PFSK-1 (cell line): ENCODE data around the gene INTS15.

Experiments
- FOXP2 ChIP-seq: optimal IDR thresholded peaks from 2 replicates; pipeline ENCODE3; 2011; ENCODE audit warnings: borderline replicate concordance, control low read depth, inconsistent platforms; ENCODE audit not compliant: insufficient read depth; ENCODE audit errors: extremely low read length, extremely low read depth
- POLR2AphosphoS5 ChIP-seq: IDR thresholded peaks from 2 replicates; pipeline ENCODE4 v1.6.1; 2012; ENCODE audit warnings: low read depth, mild to moderate bottlenecking, control low read depth, low read length, moderate library complexity
- SIN3A ChIP-seq: IDR thresholded peaks from 2 replicates; pipeline ENCODE4 v1.6.1; 2012; ENCODE audit warnings: mild to moderate bottlenecking, low read length, moderate library complexity, borderline replicate concordance; ENCODE audit not compliant: insufficient read depth
- TAF1 ChIP-seq: IDR thresholded peaks from 2 replicates; pipeline ENCODE4 v1.6.1; 2012; ENCODE audit warnings: low read length, control low read depth, borderline replicate concordance; ENCODE audit not compliant: insufficient read depth
- TF ChIP-seq, protein P1 (sequence below), 2 experiments: IDR thresholded peaks; 2 replicates each; pipeline versions ENCODE4 v1.6.1 to v1.8.0; 2011 to 2012; ENCODE audit warnings: low read depth in 2 of 2, low read length in 2 of 2, control low read depth in 1 of 2, inconsistent platforms in 1 of 2, mild to moderate bottlenecking in 1 of 2, moderate library complexity in 1 of 2; ENCODE audit not compliant: insufficient read depth in 1 of 2

INTS15 gene

DNA sequence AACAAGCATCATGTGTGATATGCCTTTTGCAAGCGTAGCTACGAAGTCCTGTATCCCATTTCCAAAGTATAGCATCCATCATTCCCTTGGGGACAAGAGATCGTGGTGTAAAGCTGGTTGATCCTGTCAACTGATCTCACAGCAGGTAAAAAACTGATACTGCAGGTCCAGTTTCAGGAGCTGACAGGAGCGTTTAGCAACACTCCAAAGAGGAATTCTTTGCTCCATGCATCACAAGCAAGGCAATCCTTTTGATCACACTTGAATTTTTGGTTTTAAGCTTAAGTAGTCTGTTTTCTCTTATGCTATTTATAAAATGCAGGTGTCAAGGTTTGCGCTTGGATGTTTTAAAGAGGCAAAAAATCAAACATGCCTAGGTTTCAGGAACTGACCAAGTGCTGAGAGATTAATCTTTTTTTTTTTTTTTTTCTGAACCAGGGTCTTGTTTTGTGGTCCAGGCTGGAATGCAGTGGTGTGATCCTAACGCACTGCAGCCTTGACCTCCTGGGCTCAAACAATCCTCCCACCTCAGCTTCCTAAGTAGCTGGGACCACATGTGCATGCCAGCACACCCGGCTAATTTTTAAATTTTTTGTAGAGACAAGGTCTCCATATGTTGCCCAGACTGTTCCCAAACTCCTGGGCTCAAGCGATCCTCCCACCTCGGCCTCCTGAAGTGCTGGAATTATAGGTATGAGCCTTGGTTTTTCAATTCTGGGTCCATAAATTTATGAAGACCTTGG is 14.4 kb upstream of the INTS15 start:
- TF ChIP-seq POLR2AphosphoS5 (no peak), FOXP2 (no peak), SIN3A (no peak), TAF1 (no peak)
- TF ChIP-seq, protein P1, sequence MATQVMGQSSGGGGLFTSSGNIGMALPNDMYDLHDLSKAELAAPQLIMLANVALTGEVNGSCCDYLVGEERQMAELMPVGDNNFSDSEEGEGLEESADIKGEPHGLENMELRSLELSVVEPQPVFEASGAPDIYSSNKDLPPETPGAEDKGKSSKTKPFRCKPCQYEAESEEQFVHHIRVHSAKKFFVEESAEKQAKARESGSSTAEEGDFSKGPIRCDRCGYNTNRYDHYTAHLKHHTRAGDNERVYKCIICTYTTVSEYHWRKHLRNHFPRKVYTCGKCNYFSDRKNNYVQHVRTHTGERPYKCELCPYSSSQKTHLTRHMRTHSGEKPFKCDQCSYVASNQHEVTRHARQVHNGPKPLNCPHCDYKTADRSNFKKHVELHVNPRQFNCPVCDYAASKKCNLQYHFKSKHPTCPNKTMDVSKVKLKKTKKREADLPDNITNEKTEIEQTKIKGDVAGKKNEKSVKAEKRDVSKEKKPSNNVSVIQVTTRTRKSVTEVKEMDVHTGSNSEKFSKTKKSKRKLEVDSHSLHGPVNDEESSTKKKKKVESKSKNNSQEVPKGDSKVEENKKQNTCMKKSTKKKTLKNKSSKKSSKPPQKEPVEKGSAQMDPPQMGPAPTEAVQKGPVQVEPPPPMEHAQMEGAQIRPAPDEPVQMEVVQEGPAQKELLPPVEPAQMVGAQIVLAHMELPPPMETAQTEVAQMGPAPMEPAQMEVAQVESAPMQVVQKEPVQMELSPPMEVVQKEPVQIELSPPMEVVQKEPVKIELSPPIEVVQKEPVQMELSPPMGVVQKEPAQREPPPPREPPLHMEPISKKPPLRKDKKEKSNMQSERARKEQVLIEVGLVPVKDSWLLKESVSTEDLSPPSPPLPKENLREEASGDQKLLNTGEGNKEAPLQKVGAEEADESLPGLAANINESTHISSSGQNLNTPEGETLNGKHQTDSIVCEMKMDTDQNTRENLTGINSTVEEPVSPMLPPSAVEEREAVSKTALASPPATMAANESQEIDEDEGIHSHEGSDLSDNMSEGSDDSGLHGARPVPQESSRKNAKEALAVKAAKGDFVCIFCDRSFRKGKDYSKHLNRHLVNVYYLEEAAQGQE (IDR thresholded peaks at IDR 0.05; ENCODE audit: insufficient read depth in 1 of 2, low read depth in 2 of 2, low read length in 2 of 2), result no peak

- TF ChIP-seq, protein P1 (IDR thresholded peaks at IDR 0.05; ENCODE audit: insufficient read depth in 1 of 2, low read depth in 2 of 2, low read length in 2 of 2), result no peak
- TF ChIP-seq TAF1 (no peak), POLR2AphosphoS5 (no peak), SIN3A (no peak), FOXP2 (no peak)
These were observed 13.6 kb upstream of the INTS15 start for GRCh38 chr7:6576024-6576866.

DNA sequence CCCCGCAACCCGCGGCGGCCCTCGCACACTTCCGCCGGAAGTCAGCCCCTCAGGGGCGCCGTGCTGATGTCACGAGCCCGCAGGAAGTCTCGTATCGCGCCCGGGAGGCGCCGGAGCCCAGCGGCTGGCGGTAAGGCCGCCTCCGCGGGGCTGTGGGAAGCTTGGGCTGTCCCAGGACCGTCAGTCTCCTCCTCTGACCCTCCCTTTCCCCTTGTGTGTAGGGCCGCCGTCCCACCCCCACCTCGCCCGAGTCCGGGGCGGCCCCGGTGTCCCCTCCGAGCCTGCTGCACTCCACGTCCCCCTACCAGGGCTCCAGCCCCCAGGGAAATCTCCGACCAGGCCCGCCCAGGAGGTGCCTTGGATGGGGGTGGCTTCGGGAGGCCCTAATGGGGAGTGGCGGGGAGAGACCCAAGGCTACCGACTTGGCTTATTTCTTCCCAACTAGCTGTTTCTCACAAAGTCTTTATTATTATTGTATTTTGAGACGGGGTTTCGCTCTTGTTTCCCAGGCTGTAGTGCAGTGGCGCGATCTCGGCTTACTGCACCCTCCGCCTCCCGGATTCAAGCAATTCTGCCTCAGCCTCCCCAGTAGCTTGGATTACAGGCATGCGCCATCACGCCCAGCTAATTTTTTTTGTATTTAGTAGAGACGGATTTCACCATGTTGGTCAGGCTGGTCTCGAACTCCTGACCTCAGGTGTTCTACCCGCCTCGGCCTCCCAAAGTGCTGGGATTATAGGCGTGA is 12.3 kb upstream of the INTS15 start, which contains the start of gene ZDHHC4:
ZDHHC4 (plus strand) TSS at position 86 of the 745 bp plus-strand sequence. CDS start 3,108 bp downstream, outside the sequence.
- no peak for TF ChIP-seq SIN3A
- TF ChIP-seq, protein P1 (IDR thresholded peaks at IDR 0.05; ENCODE audit: insufficient read depth in 1 of 2, low read depth in 2 of 2, low read length in 2 of 2), result no peak
- no peak for TF ChIP-seq TAF1
- TF ChIP-seq FOXP2, result no peak
- TF ChIP-seq POLR2AphosphoS5, result no peak

DNA sequence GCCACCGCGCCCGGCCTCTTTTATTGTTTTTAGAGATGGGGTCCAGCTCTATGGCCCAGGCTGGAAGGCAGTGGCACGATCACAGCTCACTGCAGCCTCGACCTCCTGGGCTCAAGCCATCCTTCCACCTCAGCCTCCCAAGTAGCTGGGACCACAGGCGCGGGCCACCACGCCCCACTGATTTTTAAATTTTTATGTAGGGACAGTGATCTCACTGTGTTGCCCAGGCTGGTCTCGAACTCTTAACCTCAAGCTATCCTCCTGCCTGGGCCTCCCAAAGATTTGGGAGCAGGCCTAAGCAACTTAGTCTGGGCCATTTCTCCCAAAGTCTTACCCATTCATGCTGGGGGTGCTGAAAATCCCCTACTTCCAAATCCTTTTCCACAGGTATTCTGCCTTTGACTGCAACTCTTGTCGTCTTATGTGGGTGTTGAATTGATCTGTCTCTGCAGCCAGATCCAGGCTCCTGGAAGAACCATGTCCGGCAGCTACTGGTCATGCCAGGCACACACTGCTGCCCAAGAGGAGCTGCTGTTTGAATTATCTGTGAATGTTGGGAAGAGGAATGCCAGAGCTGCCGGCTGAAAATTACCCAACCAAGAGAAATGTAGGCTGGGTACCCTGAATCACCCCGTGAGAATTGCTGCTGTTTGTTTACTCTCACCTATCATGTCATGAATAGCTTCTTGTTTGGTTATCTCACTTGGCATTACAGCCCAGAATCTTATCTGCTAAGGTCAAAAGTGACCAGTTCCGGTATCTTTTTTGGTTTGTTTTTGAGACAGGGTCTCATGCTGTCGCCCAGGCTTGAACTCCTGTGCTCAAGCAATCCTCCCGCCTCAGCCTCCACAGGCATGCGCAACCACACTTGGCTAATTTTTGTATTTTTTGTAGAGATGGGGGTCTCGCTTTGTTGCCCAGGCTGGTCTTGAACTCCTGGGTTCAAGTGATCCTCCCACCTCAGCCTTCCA is 11.4 kb upstream of the INTS15 start:
- TF ChIP-seq FOXP2 (no peak), POLR2AphosphoS5 (no peak), SIN3A (no peak), TAF1 (no peak)
- TF ChIP-seq, protein P1 (IDR thresholded peaks at IDR 0.05; ENCODE audit: insufficient read depth in 1 of 2, low read depth in 2 of 2, low read length in 2 of 2), result no peak
